Measurements from ENCODE around the gene SCART1. TPM values are rescaled to one million over a fixed set of nuclear protein-coding genes. Genes with fewer than 3 reads are reported as not detected.

The SCART1 gene
- total RNA-seq, 5 donors from 2014 or later (not counting 1 experiment from before 2014, with no cell fraction given) = 5.9 to 13.0 (median 12.1) TPM

DNA sequence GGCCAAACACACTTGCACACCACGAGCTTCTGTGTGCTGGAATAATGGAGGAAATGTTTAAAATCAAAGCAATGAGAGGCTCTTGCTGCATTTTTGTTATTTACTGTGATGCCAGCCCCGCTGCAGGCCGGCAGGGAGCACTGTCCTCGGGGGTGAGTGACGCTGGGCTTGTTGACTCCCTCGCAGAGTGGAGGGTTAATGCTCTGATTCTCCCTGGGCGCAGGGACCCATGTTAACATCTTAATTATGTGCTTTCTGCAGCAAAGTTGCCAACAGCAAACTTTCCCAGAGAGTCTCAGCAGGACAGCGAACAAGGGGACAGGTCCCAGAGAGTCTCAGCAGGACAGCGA lies 22.9 kb downstream of the SCART1 start:
- CTCF ChIA-PET = no interaction called here
- Histone ChIP-seq H3K36me3 (ENCODE audit: control insufficient read depth in 2 of 2, extremely low read depth in 1 of 2, insufficient read depth in 1 of 2, low read length in 1 of 2) (no peaks in the 10 kb centered on the region), H3K4me1 (ENCODE audit: control insufficient read depth in 1 of 2, extremely low read depth in 1 of 2, insufficient read depth in 2 of 2, low read length in 2 of 2) (peaks cover 0 to 38% of the 10 kb centered on the region in 2 experiments), H3K4me3 (ENCODE audit: control insufficient read depth in 1 of 2, extremely low read depth in 1 of 2, low read length in 1 of 2) (no peak overlapping the region), H3K9me3 (no peaks in the 10 kb centered on the region), H3K27ac (ENCODE audit: low read length) (peak overlapping the region; percentile 46), H3K27me3 (replicated peaks in 1 of 2; ENCODE audit: control insufficient read depth in 2 of 2, extremely low read depth in 1 of 2, insufficient read depth in 2 of 2, low read length in 1 of 2) (no peaks in the 10 kb centered on the region)
- peak overlapping the region in 1 of 2 donors; percentile 61 for H3K27ac Mint-ChIP-seq
- H3K36me3 Mint-ChIP-seq = no peaks in the 10 kb centered on the region
- no peaks in the 10 kb centered on the region for H3K27me3 Mint-ChIP-seq
- no peak overlapping the region for H3K4me3 Mint-ChIP-seq
- ATAC-seq (replicated peaks in 1 of 4) (no peak), DNase-seq (no peak)
- peaks cover 23 to 37% (median 27%) of the 10 kb centered on the region in 3 donors for H3K4me1 Mint-ChIP-seq
- 85% methylated on average over 7 of the region's 9 CpGs for WGBS (ENCODE audit: insufficient coverage)
- no peaks in the 10 kb centered on the region for H3K9me3 Mint-ChIP-seq
- POLR2A ChIA-PET = no interaction called here

DNA sequence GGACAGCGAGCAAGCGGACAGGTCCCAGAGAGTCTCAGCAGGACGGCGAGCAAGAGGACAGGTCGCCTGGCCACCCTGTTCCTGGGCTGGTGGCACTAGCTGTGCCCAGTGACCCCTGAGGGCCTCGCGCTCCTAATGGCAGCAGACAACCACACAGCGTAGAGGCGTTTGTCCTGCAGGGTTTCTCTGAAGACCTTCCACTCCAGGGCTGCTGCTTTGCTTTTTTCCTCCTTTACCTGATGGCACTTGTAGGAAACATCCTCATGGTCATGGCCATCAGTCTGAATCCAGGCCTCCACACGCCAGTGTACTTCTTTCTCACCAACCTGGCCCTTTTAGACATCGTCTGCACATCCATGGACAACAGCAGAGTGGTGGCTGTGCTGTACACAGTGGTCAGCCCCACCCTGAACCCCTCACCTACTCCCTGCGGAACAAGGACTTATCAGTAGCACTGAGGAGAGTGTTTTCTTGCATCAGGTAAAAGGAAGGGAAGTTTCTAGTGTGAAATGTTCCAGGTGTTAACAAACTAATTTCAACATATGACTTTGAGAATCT lies 27.4 kb downstream of the SCART1 start:
- DNase-seq (no peak), ATAC-seq (replicated peaks in 1 of 4) (no peak)
- H3K27ac ChIP-seq (ENCODE audit: low read length) = no peak overlapping the region
- Mint-ChIP-seq H3K9me3 (peaks cover 12 to 34% (median 26%) of the 10 kb centered on the region in 3 donors), H3K4me1 (peaks cover 0 to 7% (median 6%) of the 10 kb centered on the region in 3 donors), H3K36me3 (peaks cover 13% of the 10 kb centered on the region), H3K27me3 (peaks cover 0 to 6% of the 10 kb centered on the region in 2 donors), H3K27ac (no peak overlapping the region), H3K4me3 (no peak overlapping the region)
- H3K27me3 ChIP-seq (replicated peaks in 1 of 2; ENCODE audit: control insufficient read depth in 2 of 2, extremely low read depth in 1 of 2, insufficient read depth in 2 of 2, low read length in 1 of 2) = no peaks in the 10 kb centered on the region
- ChIA-PET POLR2A (no interaction called here), CTCF (no interaction called here)
- no peak overlapping the region for H3K4me3 ChIP-seq (ENCODE audit: control insufficient read depth in 1 of 2, extremely low read depth in 1 of 2, low read length in 1 of 2)
- no peaks in the 10 kb centered on the region for H3K36me3 ChIP-seq (ENCODE audit: control insufficient read depth in 2 of 2, extremely low read depth in 1 of 2, insufficient read depth in 1 of 2, low read length in 1 of 2)
- WGBS (ENCODE audit: insufficient coverage) = 79% methylated on average over 10 of the region's 12 CpGs
- no peaks in the 10 kb centered on the region for H3K9me3 ChIP-seq
- peaks cover 0 to 4% of the 10 kb centered on the region in 2 experiments for H3K4me1 ChIP-seq (ENCODE audit: control insufficient read depth in 1 of 2, extremely low read depth in 1 of 2, insufficient read depth in 2 of 2, low read length in 2 of 2)

DNA sequence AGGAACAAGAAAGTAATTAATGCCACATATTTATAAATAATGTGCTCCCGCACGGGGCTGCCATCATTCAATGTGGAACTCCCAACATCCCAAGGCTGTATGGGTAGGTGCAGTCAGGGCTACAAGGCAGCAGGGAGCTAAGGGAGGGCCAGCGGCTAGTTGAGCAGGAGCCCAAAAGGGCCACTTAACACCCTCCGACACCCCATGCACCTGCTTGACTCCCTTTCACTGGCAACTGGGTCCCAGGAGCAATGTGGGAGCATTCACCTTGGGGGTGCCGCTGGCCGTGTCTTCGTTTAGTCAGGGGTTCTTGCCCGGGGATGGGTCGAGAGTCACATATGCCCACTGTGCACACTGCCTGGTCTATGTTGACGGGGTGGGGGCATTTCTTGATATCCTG lies 27.9 kb downstream of the SCART1 start:
- H3K36me3 Mint-ChIP-seq = peaks cover 15% of the 10 kb centered on the region
- H3K27me3 Mint-ChIP-seq = peaks cover 0 to 6% of the 10 kb centered on the region in 2 donors
- DNase-seq = no peak
- Histone ChIP-seq H3K4me1 (ENCODE audit: control insufficient read depth in 1 of 2, extremely low read depth in 1 of 2, insufficient read depth in 2 of 2, low read length in 2 of 2) (no peaks in the 10 kb centered on the region), H3K4me3 (ENCODE audit: control insufficient read depth in 1 of 2, extremely low read depth in 1 of 2, low read length in 1 of 2) (no peak overlapping the region), H3K27me3 (replicated peaks in 1 of 2; ENCODE audit: control insufficient read depth in 2 of 2, extremely low read depth in 1 of 2, insufficient read depth in 2 of 2, low read length in 1 of 2) (no peaks in the 10 kb centered on the region), H3K36me3 (ENCODE audit: control insufficient read depth in 2 of 2, extremely low read depth in 1 of 2, insufficient read depth in 1 of 2, low read length in 1 of 2) (no peaks in the 10 kb centered on the region), H3K27ac (ENCODE audit: low read length) (no peak overlapping the region), H3K9me3 (no peaks in the 10 kb centered on the region)
- H3K27ac Mint-ChIP-seq = no peak overlapping the region
- no peak for ATAC-seq (replicated peaks in 1 of 4)
- 85% methylated on average over 2 of the region's 10 CpGs for WGBS (ENCODE audit: insufficient coverage)
- peaks cover 0 to 2% (median 1%) of the 10 kb centered on the region in 3 donors for H3K4me1 Mint-ChIP-seq
- no peak overlapping the region for H3K4me3 Mint-ChIP-seq
- CTCF ChIA-PET = no interaction called here
- peaks cover 14 to 39% (median 27%) of the 10 kb centered on the region in 3 donors for H3K9me3 Mint-ChIP-seq
- POLR2A ChIA-PET = no interaction called here

DNA sequence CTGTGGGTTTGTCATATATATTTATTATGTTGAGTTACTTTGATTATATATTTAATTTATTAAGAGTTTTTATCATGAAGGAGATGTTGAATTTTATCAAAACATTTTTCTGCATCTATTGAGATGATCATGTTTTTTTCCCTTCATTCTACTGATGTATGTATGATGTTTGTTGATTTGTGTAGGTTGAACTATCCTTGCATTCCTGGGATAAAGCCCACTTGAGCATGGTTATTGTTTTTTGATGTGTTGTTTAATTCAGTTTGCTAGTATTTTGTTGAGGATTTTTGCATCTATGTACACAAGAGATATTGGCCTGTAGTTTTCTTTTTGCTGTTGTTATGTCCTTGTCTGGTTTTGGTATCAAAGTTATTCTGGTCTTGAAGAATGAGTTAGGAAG lies 31.1 kb downstream of the SCART1 start:
- no peak overlapping the region for H3K4me3 Mint-ChIP-seq
- H3K27ac Mint-ChIP-seq = no peak overlapping the region
- peaks cover 18 to 54% (median 38%) of the 10 kb centered on the region in 3 donors for H3K9me3 Mint-ChIP-seq
- Histone ChIP-seq H3K4me1 (ENCODE audit: control insufficient read depth in 1 of 2, extremely low read depth in 1 of 2, insufficient read depth in 2 of 2, low read length in 2 of 2) (no peaks in the 10 kb centered on the region), H3K9me3 (no peaks in the 10 kb centered on the region), H3K27me3 (replicated peaks in 1 of 2; ENCODE audit: control insufficient read depth in 2 of 2, extremely low read depth in 1 of 2, insufficient read depth in 2 of 2, low read length in 1 of 2) (peaks cover 0 to 9% of the 10 kb centered on the region in 2 experiments), H3K4me3 (ENCODE audit: control insufficient read depth in 1 of 2, extremely low read depth in 1 of 2, low read length in 1 of 2) (no peak overlapping the region), H3K27ac (ENCODE audit: low read length) (no peak overlapping the region), H3K36me3 (ENCODE audit: control insufficient read depth in 2 of 2, extremely low read depth in 1 of 2, insufficient read depth in 1 of 2, low read length in 1 of 2) (no peaks in the 10 kb centered on the region)
- H3K36me3 Mint-ChIP-seq = peaks cover 19% of the 10 kb centered on the region
- ChIA-PET CTCF (interaction anchor here in 1 of 2 donors (0.9 kb wide), 1 partner anchor 18 kb away, joined by 3 read pairs; no protein-coding TSS in a partner anchor), POLR2A (no interaction called here)
- ATAC-seq (replicated peaks in 1 of 4) (no peak), DNase-seq (no peak)
- peaks cover 0 to 6% of the 10 kb centered on the region in 2 donors for H3K27me3 Mint-ChIP-seq
- H3K4me1 Mint-ChIP-seq = no peaks in the 10 kb centered on the region

DNA sequence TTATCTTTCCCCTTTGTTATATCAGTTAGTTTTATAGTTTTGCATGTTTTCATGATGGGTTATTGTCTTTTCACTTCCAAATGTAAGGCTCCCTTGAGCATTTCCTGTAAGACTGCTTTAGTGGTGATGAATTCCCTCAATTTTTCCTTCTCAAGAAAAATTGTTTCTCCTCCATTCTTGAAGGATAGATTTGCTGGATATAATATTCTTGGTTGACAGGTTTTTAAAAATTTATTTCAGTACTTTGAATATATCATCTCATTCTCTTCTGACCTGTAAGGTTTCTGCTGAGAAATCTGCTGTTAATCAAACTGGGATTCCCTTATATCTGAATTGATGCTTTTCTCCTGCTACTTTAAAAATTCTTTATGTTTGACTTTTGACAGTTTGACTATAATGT lies 33.3 kb downstream of the SCART1 start:
- Mint-ChIP-seq H3K9me3 (peaks cover 18 to 58% (median 39%) of the 10 kb centered on the region in 3 donors), H3K4me1 (no peaks in the 10 kb centered on the region)

GRCh38 chr10:133488354-133488753 lies 34.6 kb downstream of the SCART1 start:
- peaks cover 0 to 9% of the 10 kb centered on the region in 2 experiments for H3K27me3 ChIP-seq (replicated peaks in 1 of 2; ENCODE audit: control insufficient read depth in 2 of 2, extremely low read depth in 1 of 2, insufficient read depth in 2 of 2, low read length in 1 of 2)
- no peaks in the 10 kb centered on the region for H3K9me3 ChIP-seq
- H3K27ac Mint-ChIP-seq = no peak overlapping the region
- peaks cover 9 to 48% (median 33%) of the 10 kb centered on the region in 3 donors for H3K9me3 Mint-ChIP-seq
- POLR2A ChIA-PET = no interaction called here
- CTCF ChIA-PET = no interaction called here
- no peak overlapping the region for H3K4me3 Mint-ChIP-seq
- H3K4me3 ChIP-seq (ENCODE audit: control insufficient read depth in 1 of 2, extremely low read depth in 1 of 2, low read length in 1 of 2) = no peak overlapping the region
- H3K27ac ChIP-seq (ENCODE audit: low read length) = no peak overlapping the region
- no peaks in the 10 kb centered on the region for H3K36me3 ChIP-seq (ENCODE audit: control insufficient read depth in 2 of 2, extremely low read depth in 1 of 2, insufficient read depth in 1 of 2, low read length in 1 of 2)
- H3K4me1 ChIP-seq (ENCODE audit: control insufficient read depth in 1 of 2, extremely low read depth in 1 of 2, insufficient read depth in 2 of 2, low read length in 2 of 2) = no peaks in the 10 kb centered on the region
- ATAC-seq (replicated peaks in 1 of 4) = no peak
- peaks cover 0 to 3% of the 10 kb centered on the region in 2 donors for H3K27me3 Mint-ChIP-seq
- H3K36me3 Mint-ChIP-seq = peaks cover 23% of the 10 kb centered on the region
- no peaks in the 10 kb centered on the region for H3K4me1 Mint-ChIP-seq
- no peak for DNase-seq

More for the DNA sequence above, 33.3 kb downstream of the SCART1 start:
- ATAC-seq (replicated peaks in 1 of 4) (no peak), DNase-seq (no peak)
- H3K9me3 ChIP-seq = no peaks in the 10 kb centered on the region
- no peaks in the 10 kb centered on the region for H3K36me3 ChIP-seq (ENCODE audit: control insufficient read depth in 2 of 2, extremely low read depth in 1 of 2, insufficient read depth in 1 of 2, low read length in 1 of 2)
- no peaks in the 10 kb centered on the region for H3K4me1 ChIP-seq (ENCODE audit: control insufficient read depth in 1 of 2, extremely low read depth in 1 of 2, insufficient read depth in 2 of 2, low read length in 2 of 2)
- H3K27ac ChIP-seq (ENCODE audit: low read length) = no peak overlapping the region
- no peak overlapping the region for H3K4me3 ChIP-seq (ENCODE audit: control insufficient read depth in 1 of 2, extremely low read depth in 1 of 2, low read length in 1 of 2)
- H3K36me3 Mint-ChIP-seq = peaks cover 23% of the 10 kb centered on the region
- peaks cover 0 to 6% of the 10 kb centered on the region in 2 donors for H3K27me3 Mint-ChIP-seq
- no peak overlapping the region for H3K4me3 Mint-ChIP-seq
- ChIA-PET CTCF (no interaction called here), POLR2A (no interaction called here)
- peaks cover 0 to 9% of the 10 kb centered on the region in 2 experiments for H3K27me3 ChIP-seq (replicated peaks in 1 of 2; ENCODE audit: control insufficient read depth in 2 of 2, extremely low read depth in 1 of 2, insufficient read depth in 2 of 2, low read length in 1 of 2)
- H3K27ac Mint-ChIP-seq = no peak overlapping the region
